ENCODE data around the gene GAS2.

Gene GAS2

DNA sequence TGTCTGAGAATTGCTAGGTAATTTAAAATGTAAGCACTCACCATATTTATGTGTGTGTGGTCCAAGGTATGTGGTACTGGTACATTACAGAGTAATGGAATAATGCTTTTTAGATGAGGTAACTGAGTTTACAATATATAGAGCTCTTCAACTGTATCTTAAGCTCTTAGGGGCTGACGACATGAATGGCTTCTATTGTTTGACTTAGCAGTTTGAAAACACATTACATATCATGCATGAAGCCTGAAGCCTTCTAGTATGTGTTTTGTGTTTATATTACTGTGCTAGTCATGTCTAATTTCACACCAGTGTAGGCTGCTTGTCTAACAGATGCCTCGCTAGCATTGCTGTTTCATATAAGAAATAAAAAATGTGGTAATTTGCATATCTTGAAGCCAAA is 37.2 kb downstream of the GAS2 start:
- DNase-seq (ENCODE audit: low read depth), result no peak
- no peak overlapping the region for H3K4me3 ChIP-seq (ENCODE audit: control insufficient read depth, low read depth, low read length)
- TF ChIP-seq, protein P1, sequence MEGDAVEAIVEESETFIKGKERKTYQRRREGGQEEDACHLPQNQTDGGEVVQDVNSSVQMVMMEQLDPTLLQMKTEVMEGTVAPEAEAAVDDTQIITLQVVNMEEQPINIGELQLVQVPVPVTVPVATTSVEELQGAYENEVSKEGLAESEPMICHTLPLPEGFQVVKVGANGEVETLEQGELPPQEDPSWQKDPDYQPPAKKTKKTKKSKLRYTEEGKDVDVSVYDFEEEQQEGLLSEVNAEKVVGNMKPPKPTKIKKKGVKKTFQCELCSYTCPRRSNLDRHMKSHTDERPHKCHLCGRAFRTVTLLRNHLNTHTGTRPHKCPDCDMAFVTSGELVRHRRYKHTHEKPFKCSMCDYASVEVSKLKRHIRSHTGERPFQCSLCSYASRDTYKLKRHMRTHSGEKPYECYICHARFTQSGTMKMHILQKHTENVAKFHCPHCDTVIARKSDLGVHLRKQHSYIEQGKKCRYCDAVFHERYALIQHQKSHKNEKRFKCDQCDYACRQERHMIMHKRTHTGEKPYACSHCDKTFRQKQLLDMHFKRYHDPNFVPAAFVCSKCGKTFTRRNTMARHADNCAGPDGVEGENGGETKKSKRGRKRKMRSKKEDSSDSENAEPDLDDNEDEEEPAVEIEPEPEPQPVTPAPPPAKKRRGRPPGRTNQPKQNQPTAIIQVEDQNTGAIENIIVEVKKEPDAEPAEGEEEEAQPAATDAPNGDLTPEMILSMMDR (conservative IDR thresholded peaks at IDR 0.05; ENCODE audit: control insufficient read depth, insufficient read depth, low read depth, low read length), result no peak

DNA sequence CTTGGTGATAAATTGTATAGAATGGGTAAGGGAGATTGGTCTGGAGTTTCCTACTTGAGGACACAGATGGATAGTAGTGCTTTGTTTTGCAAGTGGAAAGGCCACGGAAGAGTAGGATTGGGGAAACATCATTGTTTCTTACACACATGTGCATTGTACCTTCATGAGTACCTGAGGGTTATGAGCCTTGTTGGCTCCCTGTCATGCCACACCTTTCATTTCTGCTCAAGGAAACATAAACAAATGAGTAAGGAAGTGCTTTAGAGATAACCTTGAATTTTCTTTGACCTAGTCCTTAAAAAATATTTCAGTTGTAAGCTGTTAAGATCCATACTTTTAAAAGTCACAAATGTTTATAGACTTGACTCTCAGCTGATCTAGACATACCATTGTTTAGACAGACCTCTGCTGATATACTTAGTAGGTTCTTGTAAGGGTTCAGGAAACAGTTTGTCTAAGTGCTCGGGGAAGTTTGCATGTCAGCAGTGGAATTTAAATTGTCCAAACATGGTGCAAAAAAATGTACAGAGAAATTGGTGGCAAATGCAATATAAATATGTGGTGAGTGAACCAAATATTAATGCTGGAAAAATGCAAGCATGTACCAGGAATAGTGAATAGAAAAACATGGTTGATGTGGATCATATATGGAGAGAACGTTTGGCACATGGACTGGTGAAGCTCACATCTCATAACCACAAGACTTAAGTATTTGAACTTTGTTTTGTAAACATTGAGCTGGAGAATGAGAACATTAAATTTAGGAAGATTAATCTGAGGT is 40.9 kb downstream of the GAS2 start:
- TF ChIP-seq, protein P1 (conservative IDR thresholded peaks at IDR 0.05; ENCODE audit: control insufficient read depth, insufficient read depth, low read depth, low read length), result no peak
- DNase-seq (ENCODE audit: low read depth), result no peak
- H3K4me3 ChIP-seq (ENCODE audit: control insufficient read depth, low read depth, low read length), result no peak overlapping the region

DNA sequence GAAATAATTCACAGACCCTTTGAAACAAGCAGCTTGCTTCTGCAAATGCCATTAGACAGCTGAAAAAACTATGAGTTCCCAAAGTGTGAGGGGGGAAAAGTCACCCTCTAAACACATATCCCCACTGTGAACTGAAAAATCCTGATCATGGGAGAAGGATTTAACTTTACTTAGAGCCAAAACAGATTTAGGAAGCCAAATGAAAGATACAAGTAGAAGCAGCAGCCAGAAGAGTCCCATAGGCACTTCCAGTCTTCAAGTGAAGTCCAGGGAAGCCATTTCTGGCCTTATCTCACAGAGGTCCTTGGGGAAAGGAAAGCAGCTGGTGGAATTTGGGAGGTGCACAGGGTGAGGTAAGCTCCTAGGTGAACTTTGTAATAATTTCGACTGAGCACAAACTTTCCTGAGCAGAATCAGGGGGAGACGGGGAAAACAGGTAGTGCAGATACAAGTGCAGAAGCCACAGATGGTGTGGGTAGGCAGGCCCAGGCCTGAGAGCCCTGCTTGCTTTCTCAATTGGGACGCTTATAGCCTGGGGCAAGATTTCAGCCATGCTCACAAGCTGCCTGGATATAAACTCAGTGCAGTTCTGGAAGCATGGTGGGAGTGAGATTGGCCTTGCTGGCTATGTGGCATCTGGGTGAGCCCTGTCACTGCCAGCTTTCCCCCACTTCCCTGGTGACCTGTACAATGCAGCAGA is 44.8 kb downstream of the GAS2 start:
- H3K4me3 ChIP-seq (ENCODE audit: control insufficient read depth, low read depth, low read length), result no peak overlapping the region
- DNase-seq (ENCODE audit: low read depth), result no peak
- TF ChIP-seq, protein P1 (conservative IDR thresholded peaks at IDR 0.05; ENCODE audit: control insufficient read depth, insufficient read depth, low read depth, low read length), result no peak

- TF ChIP-seq, protein P1 (conservative IDR thresholded peaks at IDR 0.05; ENCODE audit: control insufficient read depth, insufficient read depth, low read depth, low read length), result no peak
- no peak for DNase-seq (ENCODE audit: low read depth)
- H3K4me3 ChIP-seq (ENCODE audit: control insufficient read depth, low read depth, low read length), result no peak overlapping the region
These were observed 45.5 kb downstream of the GAS2 start for GRCh38 chr11:22711880-22712279.

- no peak overlapping the region for H3K4me3 ChIP-seq (ENCODE audit: control insufficient read depth, low read depth, low read length)
- DNase-seq (ENCODE audit: low read depth), result no peak
- TF ChIP-seq, protein P1 (conservative IDR thresholded peaks at IDR 0.05; ENCODE audit: control insufficient read depth, insufficient read depth, low read depth, low read length), result no peak
These were observed 46.9 kb downstream of the GAS2 start for GRCh38 chr11:22713336-22713735.

GRCh38 chr11:22715971-22716370 is 49.6 kb downstream of the GAS2 start:
- DNase-seq (ENCODE audit: low read depth), result no peak
- TF ChIP-seq, protein P1 (conservative IDR thresholded peaks at IDR 0.05; ENCODE audit: control insufficient read depth, insufficient read depth, low read depth, low read length), result no peak
- no peak overlapping the region for H3K4me3 ChIP-seq (ENCODE audit: control insufficient read depth, low read depth, low read length)

All from fibroblast of mammary gland (primary cell).